Measurements from ENCODE around the gene RPL23. TPM values are rescaled to one million over a fixed set of nuclear protein-coding genes. Genes with fewer than 3 reads are reported as not detected.
A peak's percentile ranks its signal among the peaks of the same experiment; 100 is the strongest.

RPL23 gene
- total RNA-seq, 4 donors from 2014 or later: 998 to 2,109 (median 1,205) TPM

DNA sequence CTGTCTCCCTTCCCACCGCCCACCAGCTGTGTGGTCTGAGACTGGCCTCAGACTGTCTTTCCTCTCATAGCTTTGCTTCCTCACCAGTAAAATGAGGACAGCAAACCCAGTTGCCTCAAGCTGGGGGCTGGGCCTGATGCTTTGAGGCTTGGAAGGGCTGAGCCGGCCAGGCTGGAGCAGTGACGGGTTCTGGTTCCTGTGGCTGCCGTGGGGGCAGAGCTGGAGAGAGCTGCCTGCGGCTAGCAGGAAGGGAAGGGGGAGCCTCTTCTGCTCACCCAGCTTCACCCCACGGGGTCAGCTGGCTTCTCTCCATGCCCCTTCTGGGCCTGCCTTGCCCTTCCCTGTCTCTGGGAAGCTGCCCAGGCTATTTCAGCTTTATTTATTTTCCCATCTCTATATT lies 40.1 kb upstream of the RPL23 start:
- Histone ChIP-seq H3K27me3 (no peaks in the 10 kb centered on the region), H3K9me3 (no peaks in the 10 kb centered on the region), H3K27ac (peak overlapping the region; percentile 11 to 73 (median 66)), H3K4me3 (no peak overlapping the region), H3K36me3 (peaks cover 10 to 100% (median 20%) of the 10 kb centered on the region in 3 donors), H3K4me1 (peaks cover 34 to 82% (median 50%) of the 10 kb centered on the region in 3 donors)
- no peak for DNase-seq
- intact Hi-C loops (cut with DNase I): no loop called here
- WGBS, 2 donors: 56 to 60% methylated on average over 1 to 4 of the region's 6 CpGs
- TF ChIP-seq, protein P1, sequence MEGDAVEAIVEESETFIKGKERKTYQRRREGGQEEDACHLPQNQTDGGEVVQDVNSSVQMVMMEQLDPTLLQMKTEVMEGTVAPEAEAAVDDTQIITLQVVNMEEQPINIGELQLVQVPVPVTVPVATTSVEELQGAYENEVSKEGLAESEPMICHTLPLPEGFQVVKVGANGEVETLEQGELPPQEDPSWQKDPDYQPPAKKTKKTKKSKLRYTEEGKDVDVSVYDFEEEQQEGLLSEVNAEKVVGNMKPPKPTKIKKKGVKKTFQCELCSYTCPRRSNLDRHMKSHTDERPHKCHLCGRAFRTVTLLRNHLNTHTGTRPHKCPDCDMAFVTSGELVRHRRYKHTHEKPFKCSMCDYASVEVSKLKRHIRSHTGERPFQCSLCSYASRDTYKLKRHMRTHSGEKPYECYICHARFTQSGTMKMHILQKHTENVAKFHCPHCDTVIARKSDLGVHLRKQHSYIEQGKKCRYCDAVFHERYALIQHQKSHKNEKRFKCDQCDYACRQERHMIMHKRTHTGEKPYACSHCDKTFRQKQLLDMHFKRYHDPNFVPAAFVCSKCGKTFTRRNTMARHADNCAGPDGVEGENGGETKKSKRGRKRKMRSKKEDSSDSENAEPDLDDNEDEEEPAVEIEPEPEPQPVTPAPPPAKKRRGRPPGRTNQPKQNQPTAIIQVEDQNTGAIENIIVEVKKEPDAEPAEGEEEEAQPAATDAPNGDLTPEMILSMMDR (IDR thresholded peaks at IDR 0.05): no peak
- TF ChIP-seq POLR2A (IDR thresholded peaks at IDR 0.05): no peak

DNA sequence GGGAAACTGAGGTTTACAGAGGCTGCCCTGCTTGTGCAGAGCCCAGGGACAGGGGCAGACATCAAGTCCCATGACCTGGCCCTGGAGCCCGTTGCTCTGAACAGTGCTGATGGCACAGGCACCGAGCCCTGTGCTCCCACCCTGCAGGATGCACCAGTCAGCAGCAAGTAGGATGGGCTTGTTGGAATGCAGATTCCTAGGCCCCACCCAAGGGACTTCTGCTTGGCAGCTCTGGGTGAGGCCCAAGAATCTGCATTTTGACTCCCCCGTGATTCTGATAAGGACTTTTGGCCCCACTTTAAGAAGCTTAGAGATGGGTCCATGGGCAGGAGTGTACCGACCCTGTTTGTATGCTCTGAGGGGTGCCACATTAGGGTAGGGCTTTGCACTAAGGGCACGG lies 39.6 kb upstream of the RPL23 start:
- DNase-seq: no peak
- Histone ChIP-seq H3K9me3 (no peaks in the 10 kb centered on the region), H3K27me3 (no peaks in the 10 kb centered on the region), H3K36me3 (peaks cover 8 to 100% (median 19%) of the 10 kb centered on the region in 3 donors), H3K27ac (peak overlapping the region; percentile 11 to 73 (median 66)), H3K4me1 (peaks cover 31 to 77% (median 45%) of the 10 kb centered on the region in 3 donors), H3K4me3 (no peak overlapping the region)
- WGBS, 2 donors: 60 to 77% methylated on average over 2 to 4 of the region's 5 CpGs
- TF ChIP-seq POLR2A (IDR thresholded peaks at IDR 0.05): no peak
- TF ChIP-seq, protein P1 (IDR thresholded peaks at IDR 0.05): no peak
- intact Hi-C loops (cut with DNase I): no loop called here

DNA sequence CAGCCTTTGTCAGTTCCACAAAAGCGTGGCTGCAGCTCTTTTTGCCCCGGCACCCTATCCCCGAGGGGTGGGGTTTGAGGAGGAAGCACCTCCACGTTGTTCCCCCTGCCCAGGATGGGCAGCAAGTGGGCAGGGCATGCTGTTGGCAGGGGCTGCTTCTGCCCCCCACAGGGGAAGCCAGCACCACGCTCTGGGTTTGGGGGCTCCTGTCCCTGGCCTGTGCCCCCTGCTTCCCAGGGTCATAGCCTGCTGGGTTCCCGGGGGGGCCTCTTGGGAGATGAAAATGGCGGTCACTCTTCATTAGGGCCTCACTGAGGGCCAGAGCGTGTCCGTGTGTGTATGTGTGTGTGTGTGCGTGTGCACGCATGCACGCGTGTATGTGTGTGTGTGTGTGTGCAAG lies 39.1 kb upstream of the RPL23 start:
- peaks cover 26 to 77% (median 41%) of the 10 kb centered on the region in 3 donors for H3K4me1 ChIP-seq
- 76 to 90% methylated on average over 2 to 7 of the region's 13 CpGs for WGBS, 2 donors
- no peak overlapping the region for H3K27ac ChIP-seq

GRCh38 chr17:38892083-38892482 lies 38.6 kb upstream of the RPL23 start:
- 73 to 88% methylated on average over 2 to 3 of the region's 4 CpGs for WGBS, 2 donors
- Histone ChIP-seq H3K4me3 (no peak overlapping the region), H3K4me1 (peaks cover 22 to 77% (median 36%) of the 10 kb centered on the region in 3 donors), H3K27me3 (no peaks in the 10 kb centered on the region), H3K36me3 (peaks cover 8 to 100% (median 19%) of the 10 kb centered on the region in 3 donors), H3K27ac (no peak overlapping the region), H3K9me3 (no peaks in the 10 kb centered on the region)
- no peak for TF ChIP-seq POLR2A (IDR thresholded peaks at IDR 0.05)
- TF ChIP-seq, protein P1 (IDR thresholded peaks at IDR 0.05): no peak
- intact Hi-C loops (cut with DNase I): no loop called here
- no peak for DNase-seq

More for the DNA sequence above, 39.1 kb upstream of the RPL23 start:
- Histone ChIP-seq H3K27me3 (no peaks in the 10 kb centered on the region), H3K9me3 (no peaks in the 10 kb centered on the region), H3K4me3 (no peak overlapping the region), H3K36me3 (peaks cover 8 to 100% (median 19%) of the 10 kb centered on the region in 3 donors)
- no peak for TF ChIP-seq POLR2A (IDR thresholded peaks at IDR 0.05)
- TF ChIP-seq, protein P1 (IDR thresholded peaks at IDR 0.05): no peak
- intact Hi-C loops (cut with DNase I): no loop called here
- DNase-seq: no peak

DNA sequence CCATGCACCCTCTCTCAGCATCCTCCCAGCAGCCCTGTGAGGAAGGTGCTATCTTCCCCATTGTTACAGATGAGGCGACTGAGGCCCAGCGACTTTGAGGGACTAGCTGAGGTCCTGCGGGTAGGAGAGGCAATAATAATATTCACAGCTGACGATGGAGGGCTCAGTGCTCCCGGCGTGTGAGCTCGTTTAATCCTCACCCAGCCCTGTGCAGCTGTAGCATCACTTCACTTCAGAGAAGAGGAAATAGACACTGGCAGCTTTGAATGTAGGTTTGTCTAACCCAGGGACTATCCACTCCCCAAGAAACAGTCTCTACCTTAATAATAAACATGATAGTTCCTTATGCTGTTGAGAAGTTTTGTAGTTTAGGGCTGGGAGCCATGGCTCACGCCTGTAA lies 37.9 kb upstream of the RPL23 start:
- no peaks in the 10 kb centered on the region for H3K27me3 ChIP-seq
- peaks cover 5 to 100% (median 19%) of the 10 kb centered on the region in 3 donors for H3K36me3 ChIP-seq
- TF ChIP-seq, protein P1 (IDR thresholded peaks at IDR 0.05): no peak
- TF ChIP-seq POLR2A (IDR thresholded peaks at IDR 0.05): no peak
- intact Hi-C loops (cut with DNase I): no loop called here
- no peak for DNase-seq
- H3K9me3 ChIP-seq: no peaks in the 10 kb centered on the region
- 74 to 82% methylated on average over 2 to 3 of the region's 8 CpGs for WGBS, 2 donors
- peaks cover 19 to 77% (median 29%) of the 10 kb centered on the region in 3 donors for H3K4me1 ChIP-seq
- H3K27ac ChIP-seq: no peak overlapping the region
- H3K4me3 ChIP-seq: no peak overlapping the region

Measured in esophagus squamous epithelium (tissue), 5 donors.